Measurements from ENCODE around the gene FARS2.

The FARS2 gene

GRCh38 chr6:5416250-5416649 lies 154.9 kb downstream of the FARS2 start:
- FAIRE-seq, result no peak

GRCh38 chr6:5422321-5422915 lies 161.1 kb downstream of the FARS2 start:
- DNase-seq (ENCODE audit: low spot score), result no peak
- FAIRE-seq, result no peak

More at GRCh38 chr6:5416250-5416649, 154.9 kb downstream of the FARS2 start:
- DNase-seq (ENCODE audit: low spot score), result no peak

DNA sequence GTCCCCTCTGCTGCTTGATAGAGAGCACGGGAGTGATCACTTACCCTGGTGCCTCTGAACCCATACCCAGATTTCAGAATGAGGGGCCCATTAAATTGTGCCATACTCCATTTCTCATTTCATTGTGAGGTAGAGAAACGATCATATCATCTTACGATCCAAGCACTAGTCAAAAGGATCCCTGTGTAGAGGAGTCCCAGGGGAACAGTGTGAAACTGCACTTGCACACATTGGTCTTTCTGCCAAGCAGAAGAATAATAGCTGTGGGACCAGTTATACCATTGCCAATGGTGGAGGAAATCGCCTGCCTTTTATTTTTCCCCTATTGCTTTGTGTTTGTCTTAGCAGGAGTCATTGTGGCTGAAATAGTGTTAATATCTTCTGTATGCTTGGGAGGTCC lies 161.9 kb downstream of the FARS2 start:
- FAIRE-seq (no peak), DNase-seq (ENCODE audit: low spot score) (no peak)

- FAIRE-seq (no peak), DNase-seq (ENCODE audit: low spot score) (no peak)
Observed at GRCh38 chr6:5424726-5425125, 163.4 kb downstream of the FARS2 start.

GRCh38 chr6:5425267-5425666 lies 164.0 kb downstream of the FARS2 start:
- DNase-seq (ENCODE audit: low spot score) (no peak), FAIRE-seq (no peak)

DNA sequence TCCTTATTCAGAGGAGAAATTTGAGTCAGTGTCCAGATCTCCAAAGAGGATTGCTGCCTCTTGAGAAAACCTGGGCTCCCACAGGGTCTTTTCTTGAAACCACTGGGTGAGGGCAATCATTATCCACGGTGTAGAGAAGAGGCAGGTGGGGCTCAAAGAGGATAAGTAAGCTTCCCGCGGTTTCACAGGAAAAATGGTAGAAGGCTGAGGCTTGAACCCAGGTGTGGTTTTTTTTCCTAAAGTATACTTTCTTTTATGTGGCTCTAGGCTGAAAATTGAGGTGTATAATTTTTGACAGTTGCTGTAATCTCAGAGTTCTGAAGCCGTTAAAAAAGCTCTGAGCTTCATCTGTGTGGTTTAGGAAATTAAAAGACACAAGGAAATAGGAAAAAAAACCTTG lies 164.5 kb downstream of the FARS2 start:
- no peak for FAIRE-seq
- DNase-seq (ENCODE audit: low spot score), result no peak

GRCh38 chr6:5427586-5427985 lies 166.3 kb downstream of the FARS2 start:
- FAIRE-seq, result no peak

DNA sequence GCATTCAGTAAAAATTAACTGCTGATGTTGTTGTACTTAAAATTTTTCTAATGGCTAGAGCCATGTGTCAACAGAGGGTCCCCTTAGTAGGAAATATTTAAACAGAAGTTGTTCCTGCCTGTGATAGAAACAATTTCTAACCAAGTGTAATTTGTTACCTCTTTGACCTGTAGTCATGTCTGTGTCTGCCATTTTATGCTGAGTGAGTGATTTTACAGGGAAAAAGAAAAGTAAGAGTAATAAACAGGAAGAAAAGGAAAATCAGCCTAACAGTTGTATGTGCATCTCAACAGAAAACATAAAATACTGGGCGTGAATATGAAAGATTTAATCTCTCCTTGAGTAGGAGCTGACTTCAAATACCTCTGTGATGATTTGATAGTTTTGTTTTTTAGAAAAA lies 172.0 kb downstream of the FARS2 start:
- no peak for FAIRE-seq

More at GRCh38 chr6:5427586-5427985, 166.3 kb downstream of the FARS2 start:
- no peak for DNase-seq (ENCODE audit: low spot score)

DNA sequence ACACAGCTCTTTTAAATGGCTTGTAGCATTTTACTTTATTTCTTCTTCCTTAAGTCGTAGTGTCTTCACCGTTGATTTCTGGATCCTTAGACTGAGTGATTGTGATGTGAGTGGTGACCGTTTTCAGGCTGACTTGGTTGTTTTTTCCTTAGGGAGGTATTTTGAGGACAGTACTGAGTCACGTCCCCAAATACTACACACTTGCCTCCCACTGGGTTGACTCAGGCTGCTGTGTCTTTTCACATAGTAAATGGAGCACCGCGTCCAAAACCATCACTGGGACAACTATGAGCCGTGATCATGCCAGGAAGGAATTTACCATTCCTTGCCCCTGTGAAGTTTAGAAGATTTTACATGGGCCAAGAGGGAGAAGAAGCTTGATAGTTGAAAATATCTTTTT lies 174.1 kb downstream of the FARS2 start:
- FAIRE-seq (peak; percentile 79), DNase-seq (ENCODE audit: low spot score) (peak; percentile 67)

More for the DNA sequence above, 172.0 kb downstream of the FARS2 start:
- no peak for DNase-seq (ENCODE audit: low spot score)

DNA sequence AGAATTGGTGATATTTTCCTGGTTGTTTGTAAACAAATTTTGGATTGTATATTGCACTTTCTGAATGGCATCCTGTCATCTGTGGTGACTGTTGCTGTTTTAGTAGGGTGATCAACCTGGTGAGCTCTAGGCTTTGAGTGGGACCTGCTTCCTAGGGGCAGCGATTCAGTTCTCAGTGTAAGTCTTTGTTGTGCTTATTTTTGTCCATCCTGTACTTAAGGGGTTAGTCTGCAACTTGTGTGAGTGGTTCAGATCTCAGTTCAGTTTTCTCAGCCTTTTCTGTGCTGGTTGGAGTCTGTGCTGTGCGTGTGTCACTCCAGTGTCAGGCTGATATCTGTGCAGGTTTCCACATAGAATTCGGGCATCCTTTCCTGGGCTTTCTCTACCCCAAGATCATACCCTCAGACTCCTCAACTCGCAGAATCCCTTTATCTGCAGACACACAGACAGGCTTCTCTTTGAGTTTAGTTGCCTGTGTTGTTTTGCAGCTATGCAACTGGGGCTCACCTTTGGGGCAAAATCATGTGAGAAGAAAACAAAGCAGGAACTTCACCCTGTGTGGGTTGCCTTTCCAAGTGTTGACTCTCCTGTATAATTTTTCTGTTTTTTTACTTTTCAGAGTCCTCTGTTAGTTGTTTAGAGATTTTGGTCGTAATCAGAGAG lies 177.7 kb downstream of the FARS2 start:
- DNase-seq (ENCODE audit: low spot score) (no peak), FAIRE-seq (no peak)

DNA sequence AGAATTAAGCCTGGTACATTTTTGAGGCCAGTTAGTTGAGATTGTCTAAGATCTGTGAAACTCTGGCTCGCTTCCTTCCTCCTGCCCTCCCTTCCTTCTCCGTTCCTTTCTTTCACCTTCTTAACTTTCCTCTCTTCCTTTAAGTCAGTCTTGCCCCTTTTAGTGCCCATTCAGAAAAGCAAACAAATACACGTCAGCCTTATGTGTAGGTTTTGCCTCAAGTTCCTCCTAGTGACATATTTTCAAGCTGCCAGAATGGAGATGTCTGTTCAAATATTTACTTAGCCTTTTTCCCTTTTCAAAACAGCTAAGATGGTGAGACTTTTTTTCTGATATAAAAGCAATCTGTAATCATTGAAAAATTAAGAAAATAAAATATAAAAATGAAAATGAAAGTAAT lies 178.4 kb downstream of the FARS2 start:
- FAIRE-seq, result no peak
- no peak for DNase-seq (ENCODE audit: low spot score)

GRCh38 chr6:5442319-5442718 lies 181.0 kb downstream of the FARS2 start:
- FAIRE-seq (no peak), DNase-seq (ENCODE audit: low spot score) (no peak)

DNA sequence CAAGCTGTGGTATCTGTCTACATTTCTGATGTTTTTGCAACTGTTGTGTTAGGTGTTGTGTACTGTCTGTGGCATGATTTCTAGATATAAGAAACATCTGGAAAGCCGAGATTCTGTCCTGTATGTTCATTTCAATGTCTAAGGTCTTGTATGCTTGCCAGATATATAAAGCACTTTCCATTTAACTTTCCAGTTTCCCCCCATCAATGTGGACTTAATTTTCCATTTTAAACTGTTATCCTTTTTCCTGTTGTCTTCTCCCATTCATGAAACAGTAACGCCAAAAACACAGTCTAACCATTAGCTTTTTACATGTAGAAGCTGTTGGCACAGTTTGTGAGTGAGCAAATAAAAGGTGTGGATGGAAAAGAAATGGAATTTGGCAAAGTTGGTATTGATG lies 181.6 kb downstream of the FARS2 start:
- DNase-seq (ENCODE audit: low spot score) (no peak), FAIRE-seq (no peak)

DNA sequence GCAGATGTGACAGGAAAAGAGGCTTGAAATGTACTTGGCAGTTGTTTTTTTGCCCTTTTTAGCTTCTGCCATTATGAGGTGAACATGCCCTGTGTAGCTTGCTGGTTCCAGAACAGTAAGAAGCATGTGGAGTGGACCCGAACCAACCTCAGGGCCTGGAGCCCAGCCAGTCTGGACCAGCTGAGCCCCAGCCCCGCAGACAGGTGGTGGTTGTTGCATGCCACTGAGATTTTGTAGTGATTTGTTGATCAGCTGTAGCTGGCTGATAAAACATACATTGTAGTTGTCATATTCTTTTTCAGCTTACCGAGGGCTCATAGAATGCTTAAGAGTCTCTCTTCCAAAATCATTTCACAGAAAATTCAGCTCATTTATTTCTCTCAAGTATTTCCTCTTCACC lies 182.2 kb downstream of the FARS2 start:
- no peak for DNase-seq (ENCODE audit: low spot score)
- FAIRE-seq, result no peak

GRCh38 chr6:5446362-5447075 lies 185.2 kb downstream of the FARS2 start:
- DNase-seq (ENCODE audit: low spot score), result no peak
- no peak for FAIRE-seq

DNA sequence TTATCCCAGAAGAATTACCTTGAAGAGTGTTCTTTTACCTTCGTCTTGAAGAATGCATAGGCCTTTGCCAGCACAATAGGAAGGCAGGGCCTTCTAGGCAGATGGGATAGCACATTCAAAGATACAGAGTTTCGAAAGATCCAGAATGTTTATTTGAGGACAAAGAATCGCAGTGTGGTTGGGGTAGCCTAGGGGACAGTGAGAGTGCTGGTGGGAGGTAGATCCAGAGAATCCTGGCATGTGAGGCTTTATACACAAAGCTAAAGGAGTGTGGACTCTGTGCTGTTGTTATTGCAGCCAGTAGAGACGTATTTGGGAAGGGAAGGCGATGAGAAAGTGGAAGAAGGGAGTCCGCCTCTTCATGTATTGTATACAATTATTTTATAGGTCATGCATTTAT lies 186.6 kb downstream of the FARS2 start:
- no peak for DNase-seq (ENCODE audit: low spot score)
- FAIRE-seq, result no peak

- FAIRE-seq (no peak), DNase-seq (ENCODE audit: low spot score) (no peak)
Observed at GRCh38 chr6:5450073-5450472, 188.8 kb downstream of the FARS2 start.

- DNase-seq (ENCODE audit: low spot score) (no peak), FAIRE-seq (no peak)
Observed at GRCh38 chr6:5453546-5453945, 192.2 kb downstream of the FARS2 start.

DNA sequence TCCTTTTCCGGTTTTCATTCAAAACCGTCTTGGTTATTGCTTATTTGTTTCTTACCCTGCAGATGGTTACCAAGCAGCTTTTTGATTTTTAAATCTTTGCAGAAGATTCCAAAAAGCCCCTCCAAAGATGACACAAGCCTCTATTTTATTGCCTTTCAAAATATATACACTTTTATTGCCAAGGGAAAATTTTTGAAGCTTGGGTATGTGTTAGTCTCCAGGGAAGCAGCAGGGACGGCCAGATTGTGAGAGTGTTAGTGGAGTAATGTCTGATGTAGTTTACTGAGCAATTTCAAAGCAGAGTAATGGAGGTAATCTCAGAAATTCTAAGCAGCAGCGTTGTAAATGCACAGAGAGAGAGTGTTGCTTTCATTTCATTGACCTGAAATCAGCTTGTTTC lies 193.8 kb downstream of the FARS2 start:
- DNase-seq (ENCODE audit: low spot score) (no peak), FAIRE-seq (no peak)

DNA sequence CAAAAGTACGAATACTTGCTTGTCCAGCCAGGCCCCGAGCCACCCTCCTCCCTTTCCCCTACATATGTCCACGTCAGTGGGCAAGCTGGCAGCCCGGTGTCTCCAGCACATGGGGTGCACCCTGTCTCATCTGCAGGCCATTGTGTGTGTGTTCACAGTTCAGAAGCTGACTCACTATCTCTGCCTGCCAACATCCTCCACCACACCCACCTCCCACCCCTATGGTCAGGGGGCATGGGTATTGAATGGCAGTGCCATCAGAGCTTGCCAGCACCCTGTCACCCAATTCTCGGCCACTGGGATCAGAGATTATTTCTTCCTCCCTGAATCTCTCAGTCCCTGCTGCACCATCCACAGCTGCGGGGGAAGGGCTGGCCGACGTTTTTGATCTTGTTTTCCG lies 195.7 kb downstream of the FARS2 start:
- FAIRE-seq, result no peak
- peak; percentile 49 for DNase-seq (ENCODE audit: low spot score)

- DNase-seq (ENCODE audit: low spot score), result peak; percentile 19
- FAIRE-seq, result peak; percentile 50
Observed at GRCh38 chr6:5457983-5458683, 196.8 kb downstream of the FARS2 start.

DNA sequence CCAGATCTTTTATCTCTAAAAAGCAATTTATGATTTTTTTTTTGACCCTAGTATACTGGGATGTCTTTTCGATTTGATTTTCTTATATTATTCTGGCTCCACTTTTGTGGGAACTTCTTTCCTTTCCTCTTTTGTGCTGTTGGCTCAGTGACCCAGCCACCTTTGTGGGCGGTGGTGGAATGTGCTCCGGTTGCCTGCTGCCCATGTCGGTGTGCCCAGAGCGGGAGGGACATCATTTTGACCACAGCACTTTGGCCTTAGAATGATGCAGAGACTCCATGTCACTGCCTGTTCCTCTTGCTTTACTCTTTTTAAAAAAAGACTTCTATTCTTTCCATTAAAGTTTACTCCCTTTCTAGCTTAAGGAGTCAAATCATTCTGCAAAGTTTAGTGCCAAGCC lies 198.0 kb downstream of the FARS2 start:
- FAIRE-seq, result peak; percentile 69
- DNase-seq (ENCODE audit: low spot score), result peak; percentile 16

Data from RCC 7860 (cell line).